ENCODE data around the gene THADA.
"Not testable (repeated sequence)": the region's sequence is repeated elsewhere in the genome, so short reads cannot be mapped to it uniquely, and the experiment has no call there.

The THADA gene

DNA sequence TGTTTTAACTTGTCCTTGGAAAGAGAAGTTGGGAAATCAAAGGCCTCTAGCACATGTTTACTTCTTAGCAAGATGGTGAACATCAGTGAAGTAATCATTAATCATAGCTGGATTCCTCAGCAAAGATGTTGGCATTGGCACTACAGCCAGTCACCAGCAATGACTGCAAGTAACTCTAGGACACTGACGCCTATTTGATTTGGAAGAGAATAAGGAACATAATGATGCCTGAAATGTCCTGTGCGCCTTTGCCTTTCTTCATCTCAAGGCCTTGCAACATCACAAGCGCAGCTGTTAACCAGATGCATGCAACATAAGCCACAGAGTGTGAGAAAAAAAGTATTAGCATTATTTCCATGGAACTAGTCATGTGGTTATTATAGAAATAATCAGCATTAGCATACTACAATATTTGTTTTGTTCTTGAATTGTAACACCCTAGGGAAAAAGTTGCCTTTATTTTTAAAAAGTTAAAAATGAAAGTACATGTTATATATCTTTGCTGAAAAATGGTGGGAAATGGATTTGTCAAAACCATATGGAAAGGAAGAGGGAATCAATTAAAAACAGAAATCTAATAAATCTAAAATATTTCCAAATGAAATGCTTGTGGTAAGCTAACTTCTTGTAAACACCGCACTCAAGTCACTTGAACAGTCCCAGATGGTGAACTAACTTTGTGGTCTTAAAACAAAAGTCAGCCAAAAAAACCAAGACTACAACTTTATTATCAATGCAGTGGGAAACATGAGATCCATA lies 55.6 kb downstream of the THADA start:
- no peak for DNase-seq

DNA sequence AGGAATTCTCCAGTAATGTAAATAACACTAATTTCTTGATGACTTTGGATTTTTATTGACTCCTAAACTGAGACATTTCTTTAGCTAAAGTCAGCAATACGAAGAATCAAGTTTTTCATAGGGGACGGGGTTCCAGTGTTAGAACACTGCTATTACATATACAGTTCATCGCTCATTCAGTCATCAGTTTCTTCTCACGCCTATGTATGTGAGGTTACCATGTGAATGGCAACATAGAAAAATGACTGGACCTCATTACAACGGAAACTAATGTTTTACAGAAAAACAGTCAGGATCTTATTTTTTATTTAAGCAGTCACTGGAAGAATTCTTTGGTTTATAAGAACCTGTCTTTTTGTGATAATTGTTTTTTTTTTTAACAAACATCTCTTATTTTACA lies 56.4 kb downstream of the THADA start:
- no peak for DNase-seq

DNA sequence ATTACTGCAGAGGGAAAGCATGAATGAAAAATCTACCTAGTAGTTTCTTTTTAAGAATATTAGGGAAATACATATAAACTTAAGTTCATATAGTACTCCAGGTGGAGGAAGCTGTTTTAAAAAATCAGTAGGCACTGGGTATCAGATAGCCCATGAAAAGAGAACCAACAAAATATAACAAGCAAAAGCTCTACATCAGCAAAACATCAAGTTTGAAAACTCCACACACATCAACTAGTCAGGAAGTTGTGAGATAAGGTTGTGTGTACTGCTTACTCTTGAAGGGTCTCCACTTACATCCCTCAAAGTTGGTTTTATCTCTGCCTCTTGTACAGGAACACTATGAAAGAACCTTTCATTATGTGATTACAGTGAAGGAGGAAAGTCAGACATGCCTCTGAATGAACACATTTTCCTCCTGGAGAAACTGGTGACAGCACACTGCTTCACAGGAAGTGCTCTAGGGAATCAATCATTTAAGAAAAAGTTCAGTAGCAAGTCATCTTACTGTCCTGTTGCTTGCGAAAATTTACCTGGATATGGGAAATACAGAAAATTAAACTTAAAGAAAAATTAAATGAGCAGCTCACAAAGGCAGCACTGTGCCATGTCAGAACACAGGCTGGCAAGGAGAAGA lies 57.7 kb downstream of the THADA start:
- no peak for DNase-seq

DNA sequence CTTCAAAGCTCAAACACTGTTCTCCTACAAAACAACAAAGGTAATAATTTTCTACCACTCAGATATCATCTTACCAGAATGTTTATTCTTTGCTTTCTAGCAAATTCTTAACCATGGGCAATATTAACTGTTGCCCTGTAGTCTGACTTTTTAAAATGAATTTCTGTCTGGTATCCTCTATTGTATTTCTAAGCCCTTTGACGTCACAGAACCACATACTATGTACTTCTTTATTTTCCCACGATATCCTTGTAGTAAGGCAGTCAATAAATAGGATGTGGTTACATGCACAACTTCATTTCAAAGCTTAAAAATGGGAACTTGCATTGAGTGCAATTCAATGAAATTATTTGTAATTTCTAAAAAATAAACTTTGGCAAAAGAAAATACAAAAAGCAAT lies 58.7 kb downstream of the THADA start:
- DNase-seq = no peak

DNA sequence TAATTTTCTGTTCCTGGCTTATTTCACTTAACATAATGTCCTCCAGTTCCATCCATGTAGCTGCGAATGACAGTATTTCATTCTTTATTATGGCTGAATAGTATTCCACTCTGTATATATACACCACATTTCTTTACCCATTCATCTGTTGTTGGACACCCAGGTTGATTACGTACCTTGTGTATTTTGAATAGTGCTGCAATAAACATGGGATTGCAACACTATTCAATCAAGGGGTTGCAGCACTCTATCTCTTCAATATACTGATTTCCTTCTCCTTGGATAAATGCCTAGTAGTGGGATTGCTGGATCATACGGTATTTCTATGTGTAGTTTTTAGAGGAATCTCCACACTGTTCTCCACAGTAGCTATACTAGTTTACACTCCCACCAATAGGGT lies 61.3 kb downstream of the THADA start:
- DNase-seq = no peak

DNA sequence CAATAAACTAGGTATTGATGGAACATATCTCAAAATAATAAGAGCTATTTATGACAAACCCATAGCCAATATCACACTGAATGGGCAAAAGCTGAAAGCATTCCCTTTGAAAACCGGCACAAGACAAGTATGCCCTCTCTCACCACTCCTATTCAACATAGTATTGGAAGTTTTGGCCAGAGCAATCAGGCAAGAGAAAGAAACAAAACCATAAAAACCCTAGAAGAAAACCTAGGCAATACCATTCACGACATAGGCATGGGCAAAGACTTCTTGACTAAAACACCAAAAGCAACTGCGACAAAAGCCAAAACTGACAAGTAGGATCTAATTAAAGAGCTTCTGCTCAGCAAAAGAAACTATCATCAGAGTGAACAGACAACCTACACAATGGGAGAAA lies 63.3 kb downstream of the THADA start:
- not testable (repeated sequence) for DNase-seq

DNA sequence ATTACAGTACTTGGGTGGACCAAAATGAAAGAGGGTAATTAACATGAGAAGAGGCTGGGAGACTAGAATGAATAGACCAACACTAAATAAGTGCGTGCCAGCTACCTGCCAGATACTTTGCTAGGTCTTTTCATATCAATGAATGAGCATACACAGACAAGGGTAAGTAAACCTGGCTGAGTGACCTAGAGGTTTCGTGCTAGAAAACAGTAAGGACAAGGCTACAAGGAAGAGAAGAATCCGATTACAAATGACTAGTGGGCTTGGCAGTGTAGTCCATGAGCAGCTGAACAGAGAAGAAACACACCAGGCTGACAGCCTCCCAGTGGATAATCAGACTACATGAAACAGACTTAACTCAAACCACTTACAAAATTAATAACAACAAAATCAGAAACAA lies 64.6 kb downstream of the THADA start:
- no peak for DNase-seq

DNA sequence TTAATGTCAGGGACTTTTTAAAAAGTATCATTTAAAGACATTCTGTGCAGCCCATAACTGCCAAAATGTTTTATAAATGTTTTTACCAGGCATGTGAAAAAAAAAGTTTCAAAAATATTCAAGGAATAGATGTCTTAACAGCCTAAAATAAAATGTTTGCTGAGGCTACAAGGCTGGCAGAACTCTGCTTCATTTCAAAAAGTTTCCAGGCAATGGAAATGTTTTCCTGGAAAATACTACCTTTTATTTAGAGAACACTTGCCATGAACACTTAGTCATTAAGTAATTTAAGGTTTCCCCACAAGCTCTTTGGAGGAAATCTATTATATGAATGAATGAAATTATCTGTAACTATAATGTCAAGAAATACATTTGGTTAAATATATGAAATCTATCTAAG lies 68.8 kb downstream of the THADA start:
- no peak for DNase-seq

DNA sequence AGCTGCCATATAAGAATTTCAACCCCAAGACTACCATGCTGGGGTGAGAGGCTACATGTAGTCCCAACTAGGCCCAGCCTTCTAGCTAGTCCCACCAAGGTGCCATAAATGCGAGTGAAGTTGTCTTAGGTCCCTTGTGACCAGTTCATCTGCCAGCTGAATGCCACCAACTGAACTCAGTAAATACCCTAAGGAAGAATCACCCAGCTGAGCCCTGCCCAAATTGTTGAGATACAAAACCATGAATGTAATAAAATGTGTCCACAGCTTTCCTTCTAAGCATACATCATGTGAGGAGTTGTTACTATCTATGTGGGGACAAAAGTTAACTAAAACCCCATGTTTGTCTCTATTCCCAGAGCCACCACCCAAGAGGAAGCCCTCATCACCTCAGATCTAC lies 70.3 kb downstream of the THADA start:
- no peak for DNase-seq

DNA sequence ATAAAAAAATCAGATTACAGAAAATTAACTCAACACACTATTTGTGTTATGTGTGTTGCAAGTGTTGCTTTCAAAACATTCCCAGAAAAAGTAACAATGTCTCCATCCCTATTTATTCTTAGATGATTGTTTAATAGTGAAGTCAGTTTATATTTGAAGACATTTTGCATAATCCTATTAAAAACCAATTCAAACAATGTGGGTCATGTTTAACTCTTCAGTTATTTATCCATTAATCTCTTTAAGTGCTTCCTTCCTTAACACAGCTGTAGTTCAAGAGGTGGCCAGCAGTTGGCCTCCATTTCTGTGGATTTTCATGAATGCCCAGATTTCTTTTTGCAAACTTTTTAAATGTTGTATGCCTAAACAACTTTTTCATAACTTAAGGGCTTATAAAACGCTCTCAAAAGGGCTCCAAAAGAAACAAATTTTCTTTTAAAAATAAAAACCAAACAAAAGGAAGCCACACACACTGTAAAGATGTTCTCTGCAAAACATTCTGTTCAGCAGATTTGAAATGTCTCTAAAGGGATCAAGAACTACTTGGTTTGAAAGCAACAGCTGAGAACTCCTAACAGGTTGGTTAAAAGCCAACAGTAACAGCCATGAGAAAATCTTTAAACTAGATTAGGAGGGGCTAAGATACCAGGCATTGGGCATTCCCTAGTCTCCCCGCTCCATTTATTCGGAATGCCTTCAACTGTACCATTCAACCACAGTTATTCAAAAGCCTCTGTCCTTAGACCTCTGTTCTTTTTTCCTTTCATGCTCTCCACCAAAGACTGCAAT lies 71.5 kb downstream of the THADA start:
- DNase-seq = no peak

DNA sequence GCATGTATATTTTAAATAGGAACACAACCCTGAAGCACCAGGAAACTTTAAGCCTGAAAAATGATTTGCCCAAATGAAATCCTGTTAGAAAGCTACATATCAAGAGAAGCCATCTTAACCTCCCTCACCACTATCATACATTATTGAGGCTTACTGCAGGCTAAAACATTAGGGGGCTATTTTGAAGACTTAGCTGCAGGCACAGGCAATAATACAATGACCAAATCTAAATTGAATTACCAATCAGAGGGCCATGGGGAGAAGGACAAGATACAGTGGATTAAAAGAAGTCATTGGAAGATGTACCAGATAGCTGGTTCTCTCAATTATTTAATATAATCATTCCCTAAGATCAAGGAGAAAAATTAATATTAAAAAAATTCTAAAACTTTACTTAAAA lies 73.7 kb downstream of the THADA start:
- no peak for DNase-seq

DNA sequence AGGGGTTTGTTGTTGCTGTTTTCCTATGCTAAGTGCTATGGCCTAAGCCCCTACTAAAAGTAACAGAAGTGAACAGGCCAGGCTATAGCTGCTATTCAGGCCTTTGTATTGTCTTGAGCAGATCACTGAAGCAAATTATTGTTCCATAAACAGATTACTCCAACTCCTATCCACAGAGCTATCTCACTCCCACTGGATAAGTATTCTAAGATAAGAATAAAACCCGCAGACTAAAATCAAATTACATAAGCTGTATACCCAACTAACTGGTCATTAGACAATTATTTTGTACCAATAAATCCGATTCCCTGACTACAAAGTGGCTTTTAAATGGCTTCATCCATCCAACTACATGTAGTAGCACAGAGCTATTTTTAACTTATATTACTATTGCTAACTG lies 74.3 kb downstream of the THADA start:
- no peak for DNase-seq

DNA sequence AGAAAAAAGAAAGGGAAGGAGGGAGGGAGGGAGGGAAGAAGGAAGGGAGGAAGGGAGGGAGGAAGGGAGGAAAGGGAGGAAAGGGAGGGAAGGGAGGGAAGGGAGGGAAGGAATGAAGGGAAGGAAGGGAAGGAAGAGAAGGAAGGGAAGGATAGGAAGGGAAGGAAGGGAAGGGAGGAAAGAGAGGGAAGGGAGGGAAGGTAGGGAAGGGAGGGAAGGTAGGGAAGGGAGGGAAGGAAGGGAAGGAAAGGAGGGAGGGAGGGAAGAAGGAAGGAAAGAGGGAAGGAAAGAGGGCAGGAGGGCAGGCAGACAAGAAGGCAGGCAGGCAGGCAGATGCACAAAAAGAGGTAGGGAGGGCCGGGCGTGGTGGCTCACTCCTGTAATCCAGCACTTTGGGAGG lies 74.9 kb downstream of the THADA start:
- no peak for DNase-seq

DNA sequence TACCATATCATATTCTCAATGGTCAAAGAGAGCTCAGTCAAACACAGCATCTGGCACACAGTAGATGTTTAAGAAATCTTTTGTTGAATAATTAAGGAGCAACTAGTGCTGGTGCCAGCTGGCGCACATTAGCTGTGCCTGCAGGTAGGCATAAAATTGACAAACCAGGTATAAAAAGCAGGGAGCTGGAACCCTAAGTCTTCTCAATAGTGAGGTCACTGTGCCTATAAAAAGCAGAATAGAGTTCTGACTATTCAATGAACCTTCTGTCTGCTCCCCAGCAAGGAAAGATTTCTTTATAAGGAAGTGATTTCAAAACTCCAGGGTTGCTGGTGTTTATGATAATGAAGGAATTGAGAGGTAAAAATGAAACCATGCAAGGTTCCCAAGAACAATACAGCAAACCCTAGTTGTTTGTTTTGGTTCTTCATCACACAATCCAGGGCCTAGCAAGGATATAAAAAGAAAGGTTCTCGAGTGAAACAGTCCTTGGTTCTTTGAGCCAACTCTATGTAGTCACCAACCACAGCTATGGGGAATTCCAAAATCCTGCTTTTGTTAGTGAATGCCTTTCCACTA lies 76.1 kb downstream of the THADA start:
- no peak for DNase-seq

DNA sequence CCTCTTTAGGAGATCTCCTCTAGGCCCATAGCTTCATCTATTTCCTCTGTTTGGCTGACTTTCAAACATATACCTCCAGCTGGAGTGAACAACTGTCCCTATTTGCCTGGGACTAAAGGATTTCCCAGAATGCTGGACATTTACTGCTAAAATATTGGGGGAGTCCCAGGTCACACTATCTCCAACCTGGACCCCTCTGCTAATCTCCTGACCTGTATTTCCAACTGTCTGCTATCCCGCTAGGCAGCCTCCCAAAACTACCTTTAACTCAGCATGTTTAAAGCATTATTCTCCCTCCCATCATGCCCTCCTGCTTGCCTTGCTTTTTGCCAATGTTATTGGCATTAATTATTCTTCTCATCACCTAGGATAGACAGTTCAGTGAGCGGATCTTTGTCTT lies 77.1 kb downstream of the THADA start:
- no peak for DNase-seq

DNA sequence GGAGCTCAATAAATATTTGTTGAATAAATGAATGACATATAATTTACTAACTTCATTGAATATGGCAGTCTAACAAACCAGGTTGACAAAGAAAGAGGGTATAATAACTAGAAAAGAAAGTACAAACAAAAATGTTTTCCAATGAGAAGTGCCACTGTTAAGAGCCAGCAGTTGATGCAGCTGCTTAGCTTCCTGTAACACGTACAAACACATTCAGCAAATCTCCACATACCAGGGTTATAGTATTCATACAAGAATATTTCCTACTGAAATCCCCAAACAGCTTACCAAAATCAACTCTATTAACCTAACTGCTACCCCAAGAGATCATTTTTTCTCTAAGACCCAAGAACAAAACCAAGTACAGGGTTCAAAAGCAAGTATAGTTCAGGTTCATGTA lies 77.7 kb downstream of the THADA start:
- no peak for DNase-seq

DNA sequence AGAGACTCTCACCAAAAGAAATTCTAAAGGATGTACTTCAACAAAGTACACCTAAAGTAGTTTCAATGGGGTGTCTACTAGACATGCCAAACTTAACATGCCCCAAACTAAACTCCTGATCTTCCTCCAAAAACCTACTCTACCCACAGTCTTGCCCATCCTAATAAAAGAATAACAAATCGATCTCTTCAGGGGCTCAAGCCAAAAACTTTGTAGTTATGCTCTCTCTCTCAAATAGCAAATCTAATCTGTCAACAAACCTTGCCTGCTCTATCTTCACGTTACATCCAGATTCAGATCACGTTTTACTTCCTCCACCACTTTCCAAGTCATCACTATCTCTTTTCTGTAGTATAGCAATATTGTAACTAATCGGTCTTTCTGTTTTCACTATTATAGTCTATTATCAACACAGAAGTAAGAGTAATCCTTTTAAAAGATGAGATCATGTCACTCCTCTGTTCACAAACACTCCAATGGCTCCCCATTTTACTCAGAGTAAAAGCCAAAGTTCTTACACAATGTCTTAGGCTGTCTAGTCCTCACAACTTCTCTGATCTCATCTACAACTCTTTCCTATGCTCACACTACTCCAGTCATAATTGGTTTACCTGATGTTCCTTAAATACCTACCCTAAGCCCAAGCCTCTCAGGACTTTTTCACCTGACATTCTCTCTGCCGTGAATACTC lies 79.9 kb downstream of the THADA start:
- DNase-seq = no peak

DNA sequence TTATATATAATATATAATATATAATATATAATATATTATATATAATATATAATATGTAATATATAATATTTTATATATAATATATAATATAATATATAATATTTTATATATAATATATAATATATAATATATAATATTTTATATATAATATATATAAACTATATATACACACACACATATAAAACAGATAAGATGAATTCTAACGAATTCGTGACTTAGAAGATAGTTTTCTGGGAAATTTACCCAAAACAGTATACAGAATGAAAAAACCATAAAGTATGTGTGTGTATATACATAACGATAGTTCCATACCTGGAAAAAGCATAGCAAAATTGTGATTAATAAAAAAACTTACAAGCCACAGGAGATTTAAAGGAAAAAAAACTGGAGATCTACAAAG lies 80.6 kb downstream of the THADA start:
- no peak for DNase-seq

DNA sequence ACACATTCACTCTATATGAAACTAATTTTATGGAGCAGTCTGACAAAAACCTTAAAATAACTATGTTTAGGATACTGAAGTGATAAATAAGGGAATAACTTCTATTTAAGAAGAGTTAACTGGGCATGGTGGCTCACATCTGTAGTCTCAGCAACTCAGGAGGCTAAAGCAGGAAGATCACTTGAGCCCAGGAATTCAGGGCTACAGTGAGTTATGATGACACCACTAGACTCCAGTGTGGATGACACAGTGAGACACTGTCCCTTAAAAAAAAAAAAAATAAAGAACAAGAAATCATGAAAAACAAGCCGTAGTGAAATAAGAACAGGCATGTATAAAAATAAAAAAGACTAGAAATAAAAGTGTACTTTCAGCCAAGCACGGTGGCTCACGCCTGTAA lies 82.0 kb downstream of the THADA start:
- DNase-seq = no peak

DNA sequence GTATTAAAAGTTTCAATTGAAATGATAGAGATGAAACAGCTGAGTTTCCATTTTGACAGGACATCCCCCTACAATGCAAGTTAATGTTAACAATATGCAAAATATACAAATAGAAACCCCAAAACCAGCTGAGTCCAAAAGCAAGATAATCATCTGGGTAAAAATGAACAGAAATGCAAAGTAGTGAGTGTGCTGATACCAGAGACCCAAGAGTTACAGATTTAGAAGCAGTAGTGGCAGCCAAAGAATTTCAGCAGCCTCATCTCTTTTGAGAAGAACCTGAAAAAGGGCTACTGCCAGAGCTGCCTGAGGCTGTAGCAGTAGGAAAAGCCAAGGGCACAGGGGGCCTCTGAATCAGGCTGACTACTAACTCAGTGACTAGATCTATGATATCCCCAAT lies 82.6 kb downstream of the THADA start:
- no peak for DNase-seq

DNA sequence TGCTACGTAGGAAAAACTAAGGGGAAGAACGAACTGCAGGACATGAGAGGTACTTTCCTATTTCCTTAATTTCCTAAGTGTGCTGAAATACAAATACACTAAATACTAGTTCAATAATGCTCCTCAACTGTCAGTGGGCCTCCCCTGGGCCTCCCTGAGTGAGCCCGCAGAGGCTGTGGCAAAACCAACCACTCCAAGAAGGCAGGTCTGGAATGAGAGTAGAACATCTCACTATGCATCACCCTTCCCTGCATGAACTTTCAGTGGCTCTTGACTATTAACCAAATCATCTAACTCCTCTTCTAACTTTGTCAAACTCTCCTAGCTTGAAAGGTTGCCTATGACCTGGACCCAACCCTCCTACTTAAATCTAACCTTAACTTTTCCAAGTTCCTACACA lies 84.6 kb downstream of the THADA start:
- no peak for DNase-seq

DNA sequence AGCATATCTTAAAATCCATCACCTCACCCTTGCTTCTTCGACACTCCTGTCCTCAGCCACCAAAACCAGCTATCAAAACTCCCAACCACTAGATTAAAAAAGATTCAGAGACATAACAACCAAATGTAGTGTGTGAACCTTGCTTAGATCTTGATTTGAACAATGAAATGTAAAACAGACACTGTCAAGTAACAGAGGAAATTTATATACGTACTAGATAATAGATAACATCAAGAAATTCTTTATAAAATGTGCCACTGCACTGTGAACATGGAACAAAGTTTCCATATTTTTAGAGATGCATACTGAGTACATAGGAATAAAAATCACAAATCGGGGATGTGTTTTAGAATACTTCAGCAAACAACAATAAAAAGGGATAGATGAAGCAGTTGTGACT lies 86.0 kb downstream of the THADA start:
- DNase-seq = no peak

DNA sequence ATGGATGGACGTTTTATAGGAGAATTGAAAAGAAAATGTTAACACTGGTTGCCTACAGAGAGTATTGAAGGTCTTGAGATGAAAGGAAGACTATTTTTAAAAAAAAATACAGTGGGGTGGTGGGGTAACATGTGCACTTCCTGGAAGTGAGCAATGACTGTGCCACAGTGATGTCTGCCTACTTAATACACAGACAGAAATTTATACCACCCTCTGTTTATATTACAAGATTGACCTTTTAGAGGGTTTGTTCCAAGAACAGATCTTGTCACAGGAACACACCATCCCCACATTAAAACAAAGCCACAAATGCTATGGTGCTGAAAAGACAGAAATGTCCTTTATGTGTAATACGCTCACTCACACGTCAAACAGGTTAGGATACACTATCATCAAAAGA lies 87.6 kb downstream of the THADA start:
- DNase-seq = no peak

Measured in NCI-H1436 treated with DMSO at 0.1 percent for 48 hours (cell line).